Lower lobe of right lung (tissue), 2 donors: ENCODE results near the gene NT5C1A. TPM values are rescaled to one million over a fixed set of nuclear protein-coding genes. Genes with fewer than 3 reads are reported as not detected.

Experiments
- ATAC-seq, 2 donors: fragments of 200-7000 bp; cut with Tn5 transposase; one replicate each; pipeline ENCODE4 v1.9.1; 2020 to 2022; ENCODE audit warnings: mild to moderate bottlenecking in 2 of 2, moderate library complexity in 2 of 2
- DNase-seq: peaks from one replicate; pipeline ENCODE4 v3.0.0-alpha.2; 2020
- H3K27ac ChIP-seq: fragments of 200-600 bp; one replicate; pipeline ENCODE4 v1.8.0; 2022
- H3K27me3 ChIP-seq: fragments of 200-600 bp; one replicate; pipeline ENCODE4 v1.8.0; 2022; ENCODE audit warnings: low read depth
- H3K36me3 ChIP-seq: fragments of 200-600 bp; one replicate; pipeline ENCODE4 v1.8.0; 2022; ENCODE audit warnings: mild to moderate bottlenecking
- H3K4me1 ChIP-seq: fragments of 200-600 bp; one replicate; pipeline ENCODE4 v1.8.0; 2022
- H3K4me3 ChIP-seq: fragments of 200-600 bp; one replicate; pipeline ENCODE4 v1.8.0; 2022; ENCODE audit warnings: mild to moderate bottlenecking
- H3K9me3 ChIP-seq: fragments of 200-600 bp; one replicate; pipeline ENCODE4 v1.8.0; 2022
- intact Hi-C: fragments of 100-400 bp; cut with DNase I; formaldehyde crosslinking; loops from one replicate; pipeline ENCODE4 v1.11.0; 2022
- total RNA-seq: library from RNA; stranded (reverse); fragmentation: NEBNext Ultra II Directional; extraction: Animal tissue kit (Norgen Biotek cat#: 25700); gene quantifications from one replicate; pipeline ENCODE4 v1.2.1, GENCODE V29; 2021
- TF ChIP-seq, protein P1 (sequence below): fragments of 200-600 bp; IDR thresholded peaks from one replicate; pipeline ENCODE4 v1.8.0; 2022; ENCODE audit warnings: antibody characterized with exemption, mild to moderate bottlenecking
- donor health status: DM: no; HTN: yes; CAD: no; lungs with severe emphysema.

The NT5C1A gene
- total RNA-seq, 1 donor from 2014 or later = not detected

DNA sequence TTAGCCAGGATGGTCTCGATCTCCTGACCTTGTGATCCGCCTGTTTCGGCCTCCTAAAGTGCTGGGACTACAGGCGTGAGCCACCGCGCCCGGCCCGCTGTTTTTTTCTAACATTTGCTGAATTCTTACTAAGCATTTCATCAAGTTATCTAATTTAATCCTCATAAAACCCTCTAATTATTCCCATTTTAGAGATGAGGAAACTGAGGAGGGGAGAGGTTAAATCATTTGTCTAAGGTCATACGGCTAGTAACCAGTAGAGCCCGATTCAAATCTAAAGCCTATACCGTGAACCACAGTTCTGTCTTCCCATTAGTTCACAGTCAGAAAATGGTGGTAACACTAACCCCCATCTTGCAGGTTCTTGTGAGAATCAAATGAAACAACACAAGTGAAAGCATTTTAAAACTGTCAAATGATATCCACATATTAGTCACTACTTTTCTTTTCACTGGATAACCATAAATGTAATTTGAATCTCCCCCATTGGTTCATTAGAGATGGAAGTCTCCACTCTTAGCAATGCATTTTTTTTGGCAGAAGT lies 43.0 kb downstream of the NT5C1A start:
- H3K4me3 ChIP-seq = no peak overlapping the region
- DNase-seq = no peak

DNA sequence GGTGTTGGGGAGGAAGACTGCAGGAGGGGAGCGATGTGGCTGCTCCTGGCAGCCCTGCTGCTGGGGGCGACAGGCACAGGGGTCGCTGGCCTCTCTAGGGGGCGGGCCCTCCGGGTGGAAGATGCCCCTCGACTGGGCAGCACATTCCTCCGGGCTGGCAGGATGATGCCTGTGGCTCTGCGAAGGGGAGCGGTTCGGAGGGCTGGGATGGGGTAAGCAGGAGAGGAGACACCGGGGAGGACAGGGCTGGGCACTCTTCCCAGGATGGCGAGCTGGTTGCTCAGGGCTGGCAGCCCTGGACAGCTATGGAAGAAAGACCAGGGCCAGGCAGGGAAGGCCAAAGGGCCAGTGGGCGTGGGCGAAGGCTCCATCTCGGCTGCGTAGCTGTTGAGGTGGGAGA lies 45.3 kb downstream of the NT5C1A start:
- ATAC-seq (no peak), DNase-seq (no peak)
- H3K4me1 ChIP-seq = peaks cover 5% of the 10 kb centered on the region
- peaks cover 33% of the 10 kb centered on the region for H3K36me3 ChIP-seq
- no peaks in the 10 kb centered on the region for H3K27me3 ChIP-seq
- H3K9me3 ChIP-seq = no peaks in the 10 kb centered on the region
- H3K4me3 ChIP-seq = no peak overlapping the region
- intact Hi-C loops = no loop called here
- peak overlapping the region; percentile 71 for H3K27ac ChIP-seq
- TF ChIP-seq, protein P1, sequence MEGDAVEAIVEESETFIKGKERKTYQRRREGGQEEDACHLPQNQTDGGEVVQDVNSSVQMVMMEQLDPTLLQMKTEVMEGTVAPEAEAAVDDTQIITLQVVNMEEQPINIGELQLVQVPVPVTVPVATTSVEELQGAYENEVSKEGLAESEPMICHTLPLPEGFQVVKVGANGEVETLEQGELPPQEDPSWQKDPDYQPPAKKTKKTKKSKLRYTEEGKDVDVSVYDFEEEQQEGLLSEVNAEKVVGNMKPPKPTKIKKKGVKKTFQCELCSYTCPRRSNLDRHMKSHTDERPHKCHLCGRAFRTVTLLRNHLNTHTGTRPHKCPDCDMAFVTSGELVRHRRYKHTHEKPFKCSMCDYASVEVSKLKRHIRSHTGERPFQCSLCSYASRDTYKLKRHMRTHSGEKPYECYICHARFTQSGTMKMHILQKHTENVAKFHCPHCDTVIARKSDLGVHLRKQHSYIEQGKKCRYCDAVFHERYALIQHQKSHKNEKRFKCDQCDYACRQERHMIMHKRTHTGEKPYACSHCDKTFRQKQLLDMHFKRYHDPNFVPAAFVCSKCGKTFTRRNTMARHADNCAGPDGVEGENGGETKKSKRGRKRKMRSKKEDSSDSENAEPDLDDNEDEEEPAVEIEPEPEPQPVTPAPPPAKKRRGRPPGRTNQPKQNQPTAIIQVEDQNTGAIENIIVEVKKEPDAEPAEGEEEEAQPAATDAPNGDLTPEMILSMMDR = no peak

More for the DNA sequence above, 43.0 kb downstream of the NT5C1A start:
- peaks cover 33% of the 10 kb centered on the region for H3K36me3 ChIP-seq
- intact Hi-C loops = no loop called here
- no peak overlapping the region for H3K27ac ChIP-seq
- TF ChIP-seq, protein P1 = no peak
- H3K4me1 ChIP-seq = no peaks in the 10 kb centered on the region
- no peaks in the 10 kb centered on the region for H3K27me3 ChIP-seq
- ATAC-seq = no peak
- no peaks in the 10 kb centered on the region for H3K9me3 ChIP-seq

DNA sequence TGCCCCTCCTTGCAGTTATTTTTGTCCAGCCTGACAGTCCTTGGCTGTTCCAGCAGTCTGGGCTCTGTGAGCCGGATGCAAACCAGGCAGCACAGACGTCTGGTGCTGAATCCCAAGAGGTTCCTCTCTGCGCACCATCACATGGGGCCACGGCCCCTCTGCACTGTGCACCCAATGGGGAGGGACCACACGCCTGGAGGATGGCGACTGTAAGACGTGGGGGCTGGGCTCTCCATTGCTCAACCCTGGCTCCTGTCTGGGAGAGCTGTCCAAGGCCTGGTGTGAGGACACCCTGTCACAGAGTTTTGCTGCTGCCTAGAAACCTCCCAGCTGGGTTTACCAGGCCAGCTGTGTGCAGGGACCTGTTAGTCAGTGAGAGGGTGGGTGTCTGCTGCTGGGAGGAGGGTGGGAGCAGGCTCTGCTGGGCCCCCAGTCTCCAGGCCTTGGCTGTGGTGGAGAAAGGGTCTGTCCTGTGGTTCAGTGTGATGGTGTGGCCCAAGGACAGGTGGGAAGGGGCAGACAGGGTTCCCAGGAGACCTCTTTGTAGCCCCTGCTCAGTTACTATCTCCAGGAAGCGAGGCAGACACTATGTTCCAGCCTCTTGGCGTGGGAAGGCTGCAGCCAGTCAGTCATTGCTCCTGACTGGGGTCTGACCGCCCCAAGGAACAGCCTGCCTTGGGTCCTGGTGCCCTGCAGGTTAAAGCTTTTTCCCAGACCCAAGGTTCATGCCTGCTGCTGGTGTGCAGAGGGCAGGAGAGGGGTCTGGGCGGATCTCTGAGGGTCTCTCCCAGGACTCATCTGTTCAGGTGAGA lies 46.2 kb downstream of the NT5C1A start:
- TF ChIP-seq, protein P1 = no peak
- Histone ChIP-seq H3K4me3 (no peak overlapping the region), H3K36me3 (peaks cover 25% of the 10 kb centered on the region), H3K4me1 (peaks cover 5% of the 10 kb centered on the region), H3K9me3 (no peaks in the 10 kb centered on the region), H3K27me3 (no peaks in the 10 kb centered on the region), H3K27ac (peak overlapping the region; percentile 71)
- intact Hi-C loops = no loop called here
- peak; percentile 66 for DNase-seq
- peak; percentile 84 to 90 for ATAC-seq

DNA sequence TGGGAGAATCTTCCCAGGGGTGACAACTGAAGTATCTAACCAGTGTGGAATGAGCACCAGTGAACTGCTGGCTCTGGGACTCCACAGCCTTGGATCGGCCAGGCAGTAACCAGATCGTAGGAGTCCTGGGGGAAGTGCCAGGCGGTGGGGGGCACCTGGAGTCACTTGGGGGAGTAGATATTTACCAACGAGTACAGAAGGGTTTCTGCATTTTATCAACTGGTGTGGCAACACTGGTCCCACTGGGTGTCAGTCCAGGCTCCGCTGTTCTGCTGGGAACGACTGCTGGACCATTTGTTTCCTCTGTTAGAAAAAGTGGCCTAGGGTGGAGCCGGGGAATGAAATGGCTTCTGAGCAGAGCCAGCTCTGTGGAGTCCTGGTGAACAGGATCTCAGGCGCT lies 46.9 kb downstream of the NT5C1A start:
- Histone ChIP-seq H3K9me3 (no peaks in the 10 kb centered on the region), H3K4me1 (peaks cover 5% of the 10 kb centered on the region), H3K27ac (peak overlapping the region; percentile 20), H3K36me3 (peaks cover 19% of the 10 kb centered on the region), H3K4me3 (no peak overlapping the region), H3K27me3 (no peaks in the 10 kb centered on the region)
- intact Hi-C loops = no loop called here
- TF ChIP-seq, protein P1 = no peak
- DNase-seq = no peak
- no peak for ATAC-seq

DNA sequence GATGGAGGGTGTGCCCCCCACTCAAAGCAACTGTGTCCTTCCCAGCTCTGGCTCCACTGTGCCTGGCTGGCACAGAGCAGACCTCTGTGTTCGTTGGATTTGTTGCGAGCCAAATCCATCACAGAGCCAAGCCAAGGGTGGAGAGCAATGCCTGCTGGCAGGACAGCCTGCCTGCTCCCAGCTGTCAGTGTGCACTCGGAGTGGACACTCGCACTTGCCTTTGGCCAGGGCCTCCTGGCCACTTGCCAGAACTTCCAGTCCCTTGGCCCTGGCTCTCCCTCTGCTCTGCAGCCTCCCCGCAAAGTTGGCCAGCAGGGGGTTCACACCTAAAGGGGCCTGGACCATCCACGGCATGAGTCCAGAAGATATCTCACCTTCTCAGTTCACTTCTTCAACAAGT lies 48.9 kb downstream of the NT5C1A start:
- H3K27ac ChIP-seq = no peak overlapping the region
- ATAC-seq = no peak
- H3K4me3 ChIP-seq = no peak overlapping the region
- TF ChIP-seq, protein P1 = no peak
- H3K4me1 ChIP-seq = peaks cover 5% of the 10 kb centered on the region
- no peaks in the 10 kb centered on the region for H3K27me3 ChIP-seq
- peak; percentile 50 for DNase-seq
- intact Hi-C loops = no loop called here
- H3K9me3 ChIP-seq = no peaks in the 10 kb centered on the region
- peaks cover 11% of the 10 kb centered on the region for H3K36me3 ChIP-seq
